Measurements from ENCODE around the gene SMAD2.

- TF ChIP-seq CTCF (IDR thresholded peaks at IDR 0.05) (no peak), POLR2A (IDR thresholded peaks at IDR 0.05) (no peak)
Observed at GRCh38 chr18:47788621-47789020, 141.8 kb downstream of the SMAD2 start.

Data from lower leg skin (tissue), 3 donors.